AG04449 (cell line): ENCODE measurements around the gene CARD6.
"Not testable (repeated sequence)": the region's sequence is repeated elsewhere in the genome, so short reads cannot be mapped to it uniquely, and the experiment has no call there.

Experiments
- CTCF ChIA-PET: fragments of 350-600 bp; formaldehyde crosslinking; extraction: SDS; loops from one replicate; lab custom pipeline; 2021; ENCODE audit warnings: antibody characterized with exemption; lab: Yijun Ruan, JAX
- POLR2A ChIA-PET: fragments of 400-600, 350-600 bp; formaldehyde crosslinking; extraction: SDS; loops from one replicate; lab custom pipeline; 2020; ENCODE audit warnings: antibody characterized with exemption, inconsistent platforms; lab: Yijun Ruan, JAX
- DNase-seq: peaks from one replicate; pipeline ENCODE4 v3.0.0-alpha.2; 2010; ENCODE audit warnings: low read depth, low spot score
- H3K4me3 ChIP-seq: 2 replicates; pipeline ENCODE4 v1.5.1; 2011; ENCODE audit warnings: low read depth, mild to moderate bottlenecking, control low read depth, low read length
- TF ChIP-seq, protein P1 (sequence below): IDR thresholded peaks from one replicate; pipeline ENCODE4 v1.5.1; 2011; ENCODE audit warnings: mild to moderate bottlenecking, moderate library complexity, low read length, control low read depth, inconsistent platforms; ENCODE audit not compliant: insufficient read depth; ENCODE audit errors: missing control alignments

Gene CARD6

DNA sequence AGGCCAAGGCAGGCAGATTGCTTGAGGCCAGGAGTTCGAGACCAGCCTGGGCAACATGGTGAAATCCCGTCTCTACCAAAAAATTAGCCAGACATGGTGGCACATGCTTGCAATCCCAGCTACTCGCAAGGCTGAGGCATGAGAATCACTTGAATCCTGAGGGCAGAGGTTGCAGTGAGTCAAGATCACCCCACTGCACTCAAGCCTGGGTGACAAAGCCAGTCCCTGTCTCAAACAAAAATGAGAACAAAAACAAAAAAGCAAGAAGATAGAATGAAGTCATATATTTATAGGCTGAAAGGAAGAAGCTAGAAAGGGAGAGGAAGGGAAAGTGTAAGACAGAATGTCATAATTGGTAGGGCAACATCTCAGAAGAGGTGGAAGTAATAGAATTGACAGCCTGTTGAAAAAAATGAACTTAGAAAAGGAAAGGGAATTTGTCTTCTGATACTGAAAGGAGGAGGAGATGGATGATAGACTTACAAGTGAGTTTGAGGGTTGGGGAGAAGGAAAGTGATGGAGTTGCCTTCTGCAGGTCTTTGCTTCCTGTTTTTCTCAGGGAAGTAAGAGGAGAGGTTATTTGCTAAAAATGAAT is 32.2 kb downstream of the CARD6 start:
- DNase-seq: no peak
- TF ChIP-seq, protein P1, sequence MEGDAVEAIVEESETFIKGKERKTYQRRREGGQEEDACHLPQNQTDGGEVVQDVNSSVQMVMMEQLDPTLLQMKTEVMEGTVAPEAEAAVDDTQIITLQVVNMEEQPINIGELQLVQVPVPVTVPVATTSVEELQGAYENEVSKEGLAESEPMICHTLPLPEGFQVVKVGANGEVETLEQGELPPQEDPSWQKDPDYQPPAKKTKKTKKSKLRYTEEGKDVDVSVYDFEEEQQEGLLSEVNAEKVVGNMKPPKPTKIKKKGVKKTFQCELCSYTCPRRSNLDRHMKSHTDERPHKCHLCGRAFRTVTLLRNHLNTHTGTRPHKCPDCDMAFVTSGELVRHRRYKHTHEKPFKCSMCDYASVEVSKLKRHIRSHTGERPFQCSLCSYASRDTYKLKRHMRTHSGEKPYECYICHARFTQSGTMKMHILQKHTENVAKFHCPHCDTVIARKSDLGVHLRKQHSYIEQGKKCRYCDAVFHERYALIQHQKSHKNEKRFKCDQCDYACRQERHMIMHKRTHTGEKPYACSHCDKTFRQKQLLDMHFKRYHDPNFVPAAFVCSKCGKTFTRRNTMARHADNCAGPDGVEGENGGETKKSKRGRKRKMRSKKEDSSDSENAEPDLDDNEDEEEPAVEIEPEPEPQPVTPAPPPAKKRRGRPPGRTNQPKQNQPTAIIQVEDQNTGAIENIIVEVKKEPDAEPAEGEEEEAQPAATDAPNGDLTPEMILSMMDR: no peak
- CTCF ChIA-PET: no interaction called here
- no peak overlapping the region for H3K4me3 ChIP-seq
- POLR2A ChIA-PET: no interaction called here

DNA sequence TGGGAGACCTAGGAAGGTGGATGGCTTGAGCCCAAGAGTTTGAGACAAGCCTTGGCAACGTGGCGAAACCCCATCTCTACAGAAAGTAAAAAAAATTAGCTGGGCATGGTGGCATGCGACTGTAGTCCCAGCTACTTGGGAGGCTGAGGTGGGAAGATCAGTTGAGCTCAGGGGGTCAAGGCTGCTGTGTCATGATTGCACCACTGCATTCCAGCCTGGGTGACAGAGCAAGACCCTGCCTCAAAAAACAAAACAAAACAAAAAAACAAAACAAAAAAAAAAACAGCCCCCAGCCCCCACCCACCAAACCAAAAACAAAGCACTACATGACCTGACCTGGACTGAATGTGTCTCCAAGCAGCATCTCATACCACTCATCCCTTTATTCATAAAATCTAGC is 34.8 kb downstream of the CARD6 start:
- H3K4me3 ChIP-seq: no peak overlapping the region
- DNase-seq: no peak
- POLR2A ChIA-PET: no interaction called here
- CTCF ChIA-PET: no interaction called here
- TF ChIP-seq, protein P1: no peak

DNA sequence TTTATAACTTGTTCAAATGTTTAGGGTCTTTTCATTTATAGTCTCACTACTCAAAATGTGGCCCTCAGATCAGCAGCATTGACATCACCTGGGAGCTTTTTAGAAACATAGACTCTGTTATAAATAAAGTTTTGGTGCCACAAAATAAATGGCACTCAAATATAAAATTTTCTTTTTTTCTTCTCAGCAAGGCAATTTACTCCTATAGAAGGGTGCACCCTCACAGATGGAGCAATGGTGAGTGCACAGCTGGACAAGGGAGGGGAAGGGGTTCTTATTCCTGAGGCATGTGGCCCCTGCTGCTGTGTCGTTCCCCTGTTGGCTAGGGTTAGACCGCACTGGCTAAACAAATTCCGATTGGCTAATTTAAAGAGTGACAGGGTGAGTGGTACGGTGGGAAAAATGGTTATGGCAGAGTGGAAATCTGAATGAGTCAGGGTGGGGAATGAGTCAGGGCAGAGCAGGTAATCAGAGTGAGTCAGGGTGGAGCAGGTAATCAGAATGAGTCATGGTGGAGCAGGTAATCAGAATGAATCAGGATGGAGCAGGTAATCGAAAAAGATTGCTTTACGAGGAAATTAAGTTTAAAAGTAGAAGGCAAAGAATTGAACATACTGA is 36.3 kb downstream of the CARD6 start:
- no peak overlapping the region for H3K4me3 ChIP-seq
- CTCF ChIA-PET: interaction anchor here (1.2 to 2.0 kb wide), 2 partner anchors 1166 to 1298 kb away, joined by 3 to 5 read pairs; no protein-coding TSS in a partner anchor
- POLR2A ChIA-PET: no interaction called here
- TF ChIP-seq, protein P1: no peak
- DNase-seq: no peak

DNA sequence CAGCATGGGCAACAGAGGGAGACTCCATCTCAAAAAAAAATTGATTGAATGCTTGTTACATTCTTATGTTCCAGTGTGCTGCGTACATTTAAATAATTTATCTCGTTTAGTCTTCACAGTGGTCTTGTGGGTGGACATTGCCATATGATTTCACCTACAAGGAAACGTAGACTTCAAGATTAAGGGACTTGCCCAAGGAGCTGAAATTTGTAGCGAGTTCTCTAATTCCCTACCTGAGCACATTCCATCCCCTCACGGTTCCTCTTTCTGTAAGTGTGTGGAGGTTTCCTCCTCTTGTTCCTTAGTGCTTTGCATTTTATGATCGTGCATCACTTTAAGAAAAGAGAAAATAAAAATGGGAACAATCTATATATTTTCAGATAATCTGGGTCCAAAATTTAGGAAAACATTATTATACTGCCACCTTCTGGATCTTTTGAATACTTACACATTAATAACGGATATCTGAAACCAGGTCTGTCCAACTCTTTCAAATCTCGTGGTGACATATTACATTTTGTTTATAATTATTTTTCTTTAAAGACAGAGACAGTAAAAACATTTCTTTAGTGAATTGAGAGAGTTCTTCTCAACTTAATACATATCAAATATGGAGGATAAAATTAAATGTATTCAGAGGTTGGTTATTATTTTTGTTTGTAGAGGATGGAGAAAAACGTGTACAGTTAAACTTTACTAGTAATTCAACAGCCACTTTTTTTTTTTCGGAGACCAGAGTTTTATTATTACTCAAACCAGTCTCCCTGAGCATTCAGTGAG is 38.2 kb downstream of the CARD6 start:
- TF ChIP-seq, protein P1: peak; percentile 3
- ChIA-PET CTCF (interaction anchor here (0.7 to 2.0 kb wide), 11 partner anchors 9 to 1309 kb away, joined by 3 to 5 read pairs (median 3); partner anchors contain the start of gene TTC33), POLR2A (no interaction called here)
- H3K4me3 ChIP-seq: no peak overlapping the region
- no peak for DNase-seq

DNA sequence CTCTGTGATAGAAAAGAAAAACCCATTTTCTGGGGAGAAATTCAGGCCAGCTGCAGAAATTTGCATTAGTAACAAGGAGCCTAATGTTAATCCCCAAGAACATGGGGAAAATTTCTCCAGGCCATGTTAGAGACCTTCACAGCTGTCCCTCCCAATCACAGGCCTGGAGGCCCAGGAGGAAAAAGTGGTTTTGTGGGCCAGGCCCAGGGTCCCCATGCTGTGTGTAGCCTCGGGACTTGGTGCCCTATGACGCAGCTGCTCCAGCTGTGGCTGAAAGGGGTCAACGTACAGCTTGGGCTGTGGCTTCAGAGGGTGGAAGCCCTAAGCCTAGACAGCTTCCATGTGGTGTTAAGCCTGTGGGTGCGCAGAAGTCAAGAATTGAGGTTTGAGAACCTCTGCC is 41.1 kb downstream of the CARD6 start:
- H3K4me3 ChIP-seq: no peak overlapping the region
- TF ChIP-seq, protein P1: no peak
- DNase-seq: no peak
- CTCF ChIA-PET: interaction anchor here (0.6 to 1.0 kb wide), 2 partner anchors 22 to 165 kb away, joined by 3 read pairs; no protein-coding TSS in a partner anchor
- POLR2A ChIA-PET: no interaction called here

DNA sequence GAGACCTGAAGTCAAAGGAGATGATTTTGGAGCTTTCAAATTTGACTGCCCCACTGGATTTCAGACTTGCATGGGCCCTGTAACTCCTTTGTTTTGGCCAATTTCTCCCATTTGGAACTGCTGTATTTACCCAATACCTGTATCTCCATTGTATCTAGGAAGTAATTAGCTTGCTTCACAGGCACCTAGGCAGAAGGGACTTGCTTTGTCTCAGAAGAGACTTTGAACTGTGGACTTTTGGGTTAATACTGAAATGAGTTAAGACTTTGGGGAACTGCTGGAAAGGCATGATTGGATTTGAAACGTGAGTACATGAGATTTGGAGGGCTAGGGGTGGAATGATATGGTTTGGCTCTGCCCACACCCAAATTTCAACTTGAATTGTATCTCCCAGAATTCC is 41.9 kb downstream of the CARD6 start:
- POLR2A ChIA-PET, DNase-seq, H3K4me3 ChIP-seq, CTCF ChIA-PET: not testable (repeated sequence)

DNA sequence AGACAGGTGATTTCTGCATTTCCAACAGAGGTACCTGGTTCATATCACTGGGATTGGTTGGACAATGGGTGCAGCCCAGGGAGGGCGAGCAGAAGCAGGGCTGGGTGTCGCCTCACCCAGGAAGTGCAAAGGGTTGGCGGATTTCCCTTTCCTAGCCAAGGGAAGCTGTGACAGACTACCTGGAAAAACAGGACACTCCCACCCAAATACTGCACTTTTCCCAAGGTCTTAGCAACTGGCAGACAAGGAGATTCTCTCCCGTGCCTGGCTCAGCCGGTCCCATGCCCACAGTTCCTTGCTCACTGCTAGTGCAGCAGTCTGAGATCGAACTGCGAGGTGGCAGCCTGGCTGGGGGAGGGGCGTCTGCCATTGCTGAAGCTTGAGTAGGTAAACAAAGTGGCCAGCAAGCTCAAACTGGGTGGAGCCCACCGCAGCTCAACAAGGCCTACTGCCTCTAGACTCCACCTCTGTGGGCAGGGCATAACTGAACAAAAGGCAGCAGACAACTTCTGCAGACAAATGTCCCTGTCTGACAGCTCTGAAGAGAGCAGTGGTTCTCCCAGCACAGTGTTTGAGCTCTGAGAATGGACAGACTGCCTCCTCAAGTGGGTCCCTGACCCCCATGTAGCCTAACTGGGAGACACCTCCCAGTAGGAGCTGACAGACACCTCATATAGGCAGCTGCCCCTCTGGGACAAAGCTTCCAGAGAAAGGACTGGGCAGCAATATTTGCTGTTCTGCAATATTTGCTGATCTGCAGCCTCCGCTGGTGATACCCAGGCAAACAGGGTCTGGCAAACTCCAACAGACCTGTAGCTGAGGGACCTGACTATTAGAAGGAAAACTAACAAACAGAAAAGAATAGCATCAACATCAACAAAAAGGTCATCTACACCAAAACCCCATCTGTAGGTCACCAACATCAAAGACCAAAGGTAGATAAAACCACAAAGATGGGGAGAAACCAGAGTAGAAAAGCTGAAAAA is 54.6 kb downstream of the CARD6 start:
- H3K4me3 ChIP-seq, DNase-seq, POLR2A ChIA-PET: not testable (repeated sequence)
- CTCF ChIA-PET: interaction anchor here (2.0 kb wide), 1 partner anchor 9 kb away, joined by 7 read pairs; no protein-coding TSS in a partner anchor
